HG02798 (cell line): ENCODE results near the gene MUC21.
"Not testable (repeated sequence)": the region's sequence is repeated elsewhere in the genome, so short reads cannot be mapped to it uniquely, and the experiment has no call there.

Experiments used
- ATAC-seq: cut with Tn5 transposase; IDR thresholded peaks from one replicate; pipeline ENCODE4 v1.9.1; 2021; ENCODE audit warnings: mild to moderate bottlenecking; ENCODE audit not compliant: unreplicated experiment, poor library complexity

The MUC21 gene

DNA sequence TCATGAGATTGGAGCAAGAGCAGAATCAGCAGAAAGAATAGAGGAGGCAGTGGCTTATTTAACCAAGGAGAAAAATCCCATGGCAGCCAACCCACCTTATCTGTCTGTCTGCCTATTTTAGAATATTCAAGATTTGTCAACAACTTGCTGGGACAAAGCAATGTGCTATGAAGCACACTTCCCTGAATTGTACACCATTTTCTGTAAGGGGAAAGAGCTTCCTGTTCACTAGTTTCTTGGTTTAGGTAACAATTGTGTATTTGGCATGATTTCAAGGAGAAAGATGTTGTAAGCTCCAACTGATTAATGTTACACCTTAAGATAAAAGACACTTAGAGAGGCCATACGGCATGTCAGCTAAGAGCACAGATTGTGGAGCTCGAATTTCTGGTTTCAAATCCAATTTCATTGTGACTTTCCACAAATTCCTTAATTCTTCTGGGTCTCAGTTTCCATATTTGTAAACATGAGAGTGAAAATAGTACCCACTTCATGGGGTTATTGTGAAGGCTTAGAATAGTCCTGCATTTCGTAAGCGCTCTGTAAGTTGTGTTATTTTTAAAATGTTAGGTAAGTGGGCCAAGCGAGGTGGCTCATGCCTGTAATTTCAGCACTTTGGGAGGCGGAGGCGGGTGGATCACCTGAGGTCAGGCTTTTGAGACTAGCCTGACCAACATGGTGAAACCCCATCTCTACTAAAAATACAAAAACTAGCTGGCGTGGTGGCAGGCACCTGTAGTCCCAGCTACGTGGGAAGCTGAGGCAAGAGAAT lies 21.9 kb downstream of the MUC21 start:
- ATAC-seq: no peak

DNA sequence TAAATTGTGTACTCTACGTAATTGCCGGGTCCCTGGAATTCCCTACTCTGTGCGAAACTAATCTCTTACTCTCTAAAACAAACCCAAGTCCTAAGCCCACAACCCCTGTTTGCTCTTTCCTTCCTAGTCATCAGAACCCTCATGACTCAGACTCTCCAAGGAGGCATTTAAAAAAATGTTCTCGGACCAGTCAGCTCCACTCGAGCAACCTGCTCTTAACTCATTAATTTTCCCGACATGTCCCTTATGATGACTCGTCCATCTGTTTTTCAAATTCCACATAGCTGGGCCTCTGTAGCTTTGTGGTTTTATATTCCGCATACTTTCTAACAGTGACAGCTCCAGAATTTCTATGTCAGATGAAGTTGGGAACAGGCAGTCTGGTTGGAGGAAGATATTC lies 24.2 kb downstream of the MUC21 start:
- ATAC-seq: no peak

DNA sequence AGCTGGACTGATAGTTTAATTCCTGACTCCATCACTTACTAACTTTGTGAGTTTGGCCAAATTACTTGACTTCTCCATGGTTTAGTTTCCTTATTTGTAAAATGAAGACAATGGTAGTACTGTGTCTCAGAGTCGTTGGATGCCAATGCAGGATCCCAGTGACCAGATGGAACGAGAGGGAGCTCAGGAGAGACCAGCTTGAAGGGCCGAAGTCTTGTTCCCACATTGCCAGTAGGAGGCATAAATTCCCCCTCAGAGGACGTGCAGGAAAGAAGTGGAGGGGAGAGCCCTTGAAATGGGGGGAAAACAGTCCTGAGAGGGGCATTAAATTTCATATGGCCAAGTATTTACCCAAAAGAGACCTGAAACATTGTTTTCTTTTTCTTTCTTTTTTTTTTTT lies 24.6 kb downstream of the MUC21 start:
- no peak for ATAC-seq

DNA sequence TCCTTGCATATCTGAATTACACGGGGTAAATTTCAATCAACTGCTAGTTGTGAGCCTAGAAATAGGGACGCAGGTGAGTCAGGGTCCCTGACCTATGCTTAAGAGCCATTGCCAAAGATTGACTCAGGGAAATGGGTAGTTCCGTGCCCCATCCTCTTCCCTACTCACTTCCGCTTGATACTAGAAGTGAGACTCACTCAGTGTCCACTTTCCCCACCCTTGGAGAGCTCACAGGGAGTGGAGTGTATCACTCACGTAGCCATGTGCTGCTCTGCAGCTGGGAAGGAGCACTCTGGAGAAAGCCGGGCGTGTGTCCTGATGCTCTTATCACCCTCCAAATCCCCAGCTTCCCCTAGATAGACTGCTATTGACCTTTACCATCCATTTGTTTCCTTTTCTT lies 26.2 kb downstream of the MUC21 start:
- ATAC-seq: no peak

DNA sequence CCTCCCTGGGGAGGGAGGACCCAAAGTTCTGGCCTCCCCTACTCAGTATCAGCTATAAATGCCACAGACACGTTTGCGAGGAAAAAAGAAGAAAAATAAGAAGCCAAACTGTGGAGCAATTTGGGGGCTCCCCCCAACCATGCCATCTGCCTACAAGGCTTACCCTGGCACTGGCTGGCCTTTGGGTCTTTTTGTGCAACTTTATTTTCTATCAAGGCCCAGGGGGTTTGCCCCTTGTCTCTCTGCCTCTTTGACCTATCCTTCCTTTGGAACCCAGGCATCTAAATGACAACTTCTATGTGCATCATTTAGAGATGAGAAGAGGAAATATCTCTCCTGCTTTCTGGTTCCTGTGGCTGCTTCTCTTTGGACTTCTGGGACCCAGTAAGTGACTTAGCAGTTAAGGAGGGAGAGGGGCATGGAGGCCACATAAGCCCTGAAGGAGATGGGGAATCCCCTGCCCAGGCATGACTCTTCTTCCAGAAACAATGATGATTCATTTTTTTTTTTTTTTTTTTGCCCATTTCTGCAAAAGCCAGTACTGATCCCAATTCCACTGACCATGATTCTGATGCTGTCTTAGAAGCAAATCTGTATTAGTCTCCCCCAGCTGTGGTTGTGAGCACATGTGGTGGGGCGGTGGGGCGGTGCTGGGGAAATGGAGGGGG lies 27.0 kb downstream of the MUC21 start, which contains the start of gene MUC22:
Gene MUC22, plus strand, starts transcription at position 82 of the 668 bp plus-strand sequence. Its CDS starts 233 bp downstream, at position 315.
- no peak for ATAC-seq

DNA sequence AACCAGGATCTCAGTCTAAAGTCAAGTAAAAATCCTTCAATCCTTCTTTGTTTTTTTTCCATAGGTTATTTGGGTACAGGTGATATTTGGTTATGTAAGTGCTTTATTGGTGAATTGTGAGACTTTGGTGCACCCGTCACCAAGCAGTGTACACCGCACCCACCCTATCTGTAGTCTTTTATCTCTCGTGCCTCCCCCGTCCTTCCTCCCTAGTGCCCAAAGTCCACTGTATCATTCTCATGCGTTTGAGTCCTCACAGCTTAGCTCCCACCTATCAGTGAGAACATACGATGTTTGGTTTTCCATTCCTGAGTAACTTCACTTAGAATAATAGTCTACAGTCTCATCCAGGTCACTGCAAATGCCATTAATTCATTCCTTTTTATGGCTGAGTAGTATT lies 27.6 kb downstream of the MUC21 start:
- ATAC-seq: no peak

DNA sequence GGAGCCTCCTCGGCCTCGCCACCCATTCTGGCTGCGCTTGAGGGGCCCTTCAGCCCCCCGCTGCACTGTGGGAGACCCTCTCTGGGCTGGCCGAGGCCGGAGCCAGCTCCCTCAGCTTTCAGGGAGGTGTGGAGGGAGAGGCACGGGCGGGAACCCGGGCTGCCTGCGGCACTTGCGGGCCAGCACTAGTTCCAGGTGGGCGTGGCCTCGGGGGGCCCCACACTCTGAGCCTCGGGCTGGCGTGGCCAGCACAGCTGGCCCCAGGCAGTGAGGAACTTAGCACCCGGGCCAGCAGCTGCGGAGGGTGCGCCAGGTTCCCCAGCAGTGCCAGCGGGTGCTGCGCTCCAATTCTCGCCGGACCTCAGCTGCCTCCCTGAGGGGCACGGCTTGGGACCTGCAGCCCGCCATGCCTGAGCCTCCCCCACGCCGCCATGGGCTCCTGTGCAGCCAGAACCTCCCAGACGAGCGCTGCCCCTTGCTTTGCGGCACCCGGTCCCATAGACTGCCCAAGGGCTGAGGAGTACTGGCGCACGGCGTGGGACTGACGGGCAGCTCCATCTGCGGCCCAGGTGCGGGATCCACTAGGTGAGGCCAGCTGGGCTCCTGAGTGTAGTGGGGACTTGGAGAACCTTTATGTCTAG lies 33.3 kb downstream of the MUC21 start:
- ATAC-seq: no peak

DNA sequence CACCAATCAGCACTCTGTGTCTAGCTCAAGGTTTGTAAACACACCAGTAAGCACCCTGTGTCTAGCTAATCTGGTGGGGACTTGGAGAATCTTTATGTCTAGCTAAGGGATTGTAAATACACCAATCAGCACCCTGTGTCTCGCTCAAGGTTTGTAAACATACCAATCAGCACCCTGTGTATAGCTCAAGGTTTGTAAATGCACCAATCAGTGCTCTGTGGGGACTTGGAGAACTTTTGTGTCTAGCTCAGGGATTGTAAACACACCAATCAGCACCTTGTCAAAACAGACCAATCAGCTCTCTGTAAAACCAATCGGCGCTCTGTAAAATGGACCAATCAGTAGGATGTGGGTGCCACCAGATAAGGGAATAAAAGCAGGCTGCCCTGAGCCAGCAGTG lies 33.9 kb downstream of the MUC21 start:
- ATAC-seq: not testable (repeated sequence)

DNA sequence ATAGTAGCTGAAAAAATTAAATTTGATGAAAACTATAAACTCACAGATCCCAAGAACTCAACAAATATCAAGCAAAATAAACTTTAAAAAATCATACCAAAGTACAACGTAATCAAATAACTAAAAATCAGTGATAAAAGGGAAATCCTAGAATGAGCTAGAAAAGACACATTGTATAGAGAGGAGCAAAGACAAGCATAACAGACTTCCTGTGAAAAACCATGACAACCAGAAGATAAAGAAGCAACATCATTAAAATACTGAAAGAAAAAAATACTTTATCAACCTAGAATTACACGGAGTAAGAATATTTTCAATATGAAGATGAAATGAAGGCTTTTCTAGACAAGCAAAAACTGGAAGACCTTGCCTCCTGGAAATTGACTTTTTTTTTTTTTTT lies 36.5 kb downstream of the MUC21 start:
- ATAC-seq: no peak

DNA sequence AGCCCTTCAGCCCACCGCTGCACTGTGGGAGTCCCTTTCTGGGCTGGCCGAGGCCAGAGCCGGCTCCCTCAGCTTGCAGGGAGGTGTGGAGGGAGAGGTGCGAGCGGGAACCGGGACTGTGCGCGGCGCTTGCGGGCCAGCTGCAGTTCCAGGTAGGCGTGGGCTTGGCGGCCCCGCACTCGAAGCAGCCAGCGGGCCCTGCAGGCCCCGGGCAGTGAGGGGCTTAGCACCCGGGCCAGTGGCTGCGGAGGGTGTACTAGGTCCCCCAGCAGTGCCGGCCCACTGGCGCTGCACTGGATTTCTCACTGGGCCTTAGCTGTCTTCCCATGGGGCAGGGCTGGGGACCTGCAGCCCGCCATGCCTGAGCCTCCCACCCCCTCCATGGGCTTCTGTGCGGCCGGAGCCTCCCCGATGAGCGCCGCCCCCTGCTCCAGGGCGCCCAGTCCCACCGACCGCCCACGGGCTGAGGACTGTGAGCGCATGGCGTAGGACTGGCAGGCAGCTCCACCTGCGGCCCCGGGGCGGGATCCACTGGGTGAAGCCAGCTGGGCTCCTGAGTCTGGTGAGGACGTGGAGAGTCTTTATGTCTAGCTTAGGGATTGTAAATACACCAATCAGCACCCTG lies 37.2 kb downstream of the MUC21 start:
- ATAC-seq: not testable (repeated sequence)

DNA sequence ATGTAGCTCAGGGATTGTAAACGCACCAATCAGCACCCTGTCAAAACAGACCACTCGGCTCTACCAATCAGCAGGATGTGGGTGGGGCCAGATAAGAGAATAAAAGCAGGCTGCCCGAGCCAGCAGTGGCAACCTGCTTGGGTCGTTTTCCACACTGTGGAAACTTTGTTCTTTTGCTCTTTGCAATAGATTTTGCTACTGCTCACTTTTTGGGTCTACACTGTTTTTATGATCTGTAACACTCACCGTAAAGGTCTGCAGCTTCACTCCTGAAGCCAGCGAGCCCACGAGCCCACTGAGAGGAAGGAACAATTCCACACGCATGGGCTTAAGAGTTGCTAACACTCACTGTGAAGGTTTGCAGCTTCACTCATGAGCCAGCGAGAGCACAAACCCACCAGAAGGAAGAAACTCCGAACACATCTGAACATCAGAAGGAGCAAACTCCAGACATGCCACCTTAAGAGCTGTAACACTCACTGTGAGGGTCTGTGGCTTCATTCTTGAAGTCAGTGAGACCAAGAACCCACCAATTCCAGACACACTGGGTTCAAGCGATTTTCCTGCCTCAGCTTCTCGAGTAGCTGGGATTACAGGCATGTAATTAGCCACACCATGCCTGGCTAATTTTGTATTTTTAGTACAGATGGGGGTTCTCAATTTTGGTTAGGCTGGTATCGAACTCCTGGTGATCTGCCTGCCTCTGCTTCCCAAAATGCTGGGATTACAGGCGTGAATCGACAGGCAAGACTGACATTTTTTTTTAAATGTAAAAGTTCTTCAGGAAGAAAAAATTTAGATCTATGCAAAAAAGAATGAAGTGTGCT lies 38.4 kb downstream of the MUC21 start:
- not testable (repeated sequence) for ATAC-seq

DNA sequence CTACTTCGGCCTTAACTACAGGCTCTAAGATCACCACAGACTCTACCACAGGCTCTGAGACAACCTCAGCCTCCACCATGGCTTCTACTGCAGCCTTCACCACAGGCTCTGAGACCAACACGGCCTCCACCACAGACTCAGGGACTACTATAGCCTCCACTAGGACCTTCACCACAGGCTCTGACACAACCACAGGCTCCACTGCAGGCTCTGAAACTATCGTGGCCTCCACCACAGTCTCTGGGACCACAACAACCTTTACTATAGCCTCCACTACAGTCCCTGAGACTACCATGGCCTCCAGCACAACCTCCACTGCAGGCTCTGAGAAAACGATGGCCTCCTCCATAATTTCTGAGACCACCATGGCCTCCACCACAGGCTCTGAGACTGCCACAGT lies 42.1 kb downstream of the MUC21 start:
- ATAC-seq: no peak

DNA sequence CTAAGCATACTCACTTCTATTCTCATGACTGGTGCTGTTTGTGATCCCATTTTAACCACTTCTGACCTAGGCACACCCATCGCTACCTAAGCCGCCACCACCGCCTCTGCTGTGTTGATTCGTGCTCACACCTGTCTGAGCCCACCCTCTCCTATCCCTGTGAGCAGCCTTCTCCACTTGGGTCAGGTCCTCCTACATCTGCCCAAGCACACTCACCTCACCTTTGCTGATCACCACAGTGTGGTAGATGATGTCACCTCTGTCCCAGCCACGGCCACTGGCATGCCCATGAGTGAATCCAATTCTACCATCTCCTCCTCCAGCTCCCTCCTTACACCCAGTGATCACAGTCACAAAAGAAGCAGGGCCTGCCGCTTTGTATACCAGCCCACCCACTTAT lies 47.6 kb downstream of the MUC21 start:
- no peak for ATAC-seq

DNA sequence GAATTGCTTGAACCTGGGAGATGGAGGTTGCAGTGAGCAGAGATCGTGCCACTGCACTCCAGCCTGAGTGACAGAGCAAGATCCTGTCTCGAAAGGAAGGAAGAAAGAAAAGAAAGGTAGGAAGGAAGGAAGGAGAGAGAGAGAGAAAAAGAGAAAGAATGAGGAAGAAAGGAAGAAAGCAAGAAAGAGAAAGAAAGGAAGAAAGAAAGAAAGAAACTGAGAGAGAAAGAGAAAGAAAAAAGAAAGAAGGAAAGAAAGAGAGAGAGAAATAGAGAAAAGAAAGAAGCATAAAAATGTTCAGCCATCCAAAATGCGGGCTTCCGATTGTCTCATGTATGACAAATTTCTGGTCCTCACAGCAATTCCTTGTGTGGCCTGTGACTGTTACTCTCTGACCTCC lies 49.6 kb downstream of the MUC21 start:
- ATAC-seq: no peak

DNA sequence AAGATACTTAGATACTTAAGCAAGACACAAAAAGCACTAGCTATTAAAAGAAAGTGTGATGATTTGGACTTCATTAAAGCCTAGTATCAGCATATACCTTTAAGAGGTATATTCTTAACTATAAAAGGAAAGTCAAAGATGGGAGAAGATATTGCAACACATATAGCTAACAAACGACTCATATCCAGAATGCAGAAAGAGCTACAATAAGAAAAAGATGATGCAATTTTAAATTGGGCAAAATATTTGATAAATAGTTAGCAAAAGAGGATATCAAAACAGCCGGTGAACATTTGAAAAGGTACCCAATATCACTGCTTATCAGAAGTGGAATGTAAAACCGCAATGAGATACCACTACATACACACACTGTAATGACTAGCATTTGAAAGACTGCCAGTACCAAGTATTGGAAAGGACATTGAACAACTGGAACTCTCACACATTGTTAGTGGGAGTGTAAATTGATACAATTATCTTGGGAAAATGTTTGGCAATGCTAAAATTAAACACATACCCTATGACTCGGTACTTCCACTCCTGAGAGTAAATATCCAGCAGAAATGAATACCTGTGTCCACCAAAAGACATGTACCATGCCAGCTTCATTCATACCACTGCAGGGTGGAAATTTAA lies 52.5 kb downstream of the MUC21 start:
- no peak for ATAC-seq

DNA sequence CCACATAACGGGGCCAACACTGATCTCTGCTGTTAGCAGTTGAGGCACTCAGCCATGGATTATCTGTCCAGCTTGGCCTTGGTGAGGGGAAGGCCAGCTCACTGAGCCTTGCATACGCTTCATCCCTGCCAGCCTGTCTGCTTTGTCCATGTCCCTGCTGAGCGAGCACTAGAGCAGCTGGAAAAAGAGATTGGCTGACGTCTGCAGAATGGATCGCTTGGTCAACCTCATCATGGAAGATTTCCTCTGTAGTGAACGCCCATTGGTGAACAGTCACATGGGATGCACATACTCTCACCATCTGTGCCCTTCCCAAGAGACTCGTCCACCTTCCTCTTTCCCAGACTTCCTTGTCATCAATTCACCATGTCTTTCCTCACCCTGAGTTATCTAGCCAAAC lies 53.7 kb downstream of the MUC21 start:
- no peak for ATAC-seq

DNA sequence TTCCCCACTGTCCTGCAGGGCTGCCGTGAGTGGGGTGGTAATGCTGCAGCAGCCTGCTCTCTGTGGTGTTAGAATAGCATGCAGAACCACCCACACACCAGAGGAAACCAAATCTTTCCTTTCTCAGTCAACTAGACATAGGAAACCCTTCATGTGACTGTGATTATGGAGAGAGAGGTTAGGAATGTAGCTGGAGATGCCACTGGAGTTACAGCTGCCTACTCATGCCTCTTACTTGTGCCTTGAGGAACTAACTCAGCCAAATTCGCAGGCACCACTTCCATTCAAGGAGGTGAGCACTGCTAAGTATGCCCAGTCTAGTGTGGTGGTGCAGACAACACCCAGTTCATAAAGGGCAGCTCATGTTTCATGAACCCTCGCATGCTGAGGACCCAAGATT lies 54.2 kb downstream of the MUC21 start:
- no peak for ATAC-seq

DNA sequence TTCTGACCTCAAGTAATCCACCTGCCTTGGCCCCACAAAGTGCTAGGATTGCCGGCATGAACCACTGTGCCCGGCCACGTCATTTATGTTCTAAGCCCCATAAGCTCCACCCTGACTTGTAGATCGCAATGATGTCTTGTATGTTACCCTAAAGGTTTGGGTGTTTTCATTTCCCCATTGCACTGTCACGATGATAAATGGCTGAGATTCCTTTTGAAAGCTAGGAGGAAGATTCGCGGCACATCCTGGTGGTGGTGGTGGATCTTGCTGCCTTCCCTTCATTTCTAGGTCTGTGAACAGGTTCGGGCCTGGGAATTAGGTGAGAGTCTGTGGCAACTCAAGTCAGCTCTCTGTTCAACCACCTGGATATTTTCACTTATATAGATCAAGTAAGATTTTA lies 55.0 kb downstream of the MUC21 start:
- ATAC-seq: no peak
